GM19467 (cell line): ENCODE data around the gene TIMM23.
A peak's percentile ranks its signal among the peaks of the same experiment; 100 is the strongest.
"Not testable (repeated sequence)": the region's sequence is repeated elsewhere in the genome, so short reads cannot be mapped to it uniquely, and the experiment has no call there.

Experiments
- ATAC-seq: cut with Tn5 transposase; IDR thresholded peaks from one replicate; pipeline ENCODE4 v1.9.1; 2021; ENCODE audit warnings: mild to moderate bottlenecking, moderate library complexity; ENCODE audit not compliant: unreplicated experiment

TIMM23 gene, protein sequence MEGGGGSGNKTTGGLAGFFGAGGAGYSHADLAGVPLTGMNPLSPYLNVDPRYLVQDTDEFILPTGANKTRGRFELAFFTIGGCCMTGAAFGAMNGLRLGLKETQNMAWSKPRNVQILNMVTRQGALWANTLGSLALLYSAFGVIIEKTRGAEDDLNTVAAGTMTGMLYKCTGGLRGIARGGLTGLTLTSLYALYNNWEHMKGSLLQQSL

DNA sequence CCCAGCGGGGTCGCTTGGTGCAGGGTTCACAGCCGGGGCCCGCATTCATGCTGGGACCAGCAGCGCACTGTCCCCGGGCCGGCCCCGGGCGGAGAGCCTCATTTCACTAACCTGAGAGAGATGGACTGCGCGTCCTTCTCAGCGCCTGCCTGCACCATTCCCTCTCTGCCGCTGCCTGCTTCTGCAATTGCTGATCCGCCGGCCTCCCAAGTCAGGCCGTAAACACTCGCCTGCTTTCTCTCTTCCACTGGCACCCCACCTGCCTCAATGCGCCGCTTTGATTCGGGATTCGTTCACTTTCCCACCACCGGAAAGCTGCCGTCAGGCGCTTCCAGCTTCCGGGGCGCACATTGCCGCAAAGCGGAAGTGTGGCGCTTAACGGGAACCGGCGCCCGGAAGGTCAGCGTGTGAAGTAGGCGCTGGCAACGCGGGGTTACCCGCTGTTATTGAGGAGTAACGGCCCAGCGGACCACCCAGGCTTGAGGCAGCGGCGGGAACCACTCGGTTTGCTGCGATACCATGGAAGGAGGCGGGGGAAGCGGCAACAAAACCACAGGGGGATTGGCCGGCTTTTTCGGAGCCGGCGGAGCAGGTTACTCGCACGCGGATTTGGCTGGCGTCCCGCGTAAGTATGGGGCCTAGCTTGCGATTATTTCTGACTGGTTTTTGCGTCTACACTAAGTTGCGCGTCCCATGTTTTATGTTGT, at the start of gene TIMM23:
Gene TIMM23 (plus strand): TSS at position 384 of the 707 bp plus-strand sequence. CDS start 136 bp downstream, at position 520.
- ATAC-seq: peak; percentile 68

DNA sequence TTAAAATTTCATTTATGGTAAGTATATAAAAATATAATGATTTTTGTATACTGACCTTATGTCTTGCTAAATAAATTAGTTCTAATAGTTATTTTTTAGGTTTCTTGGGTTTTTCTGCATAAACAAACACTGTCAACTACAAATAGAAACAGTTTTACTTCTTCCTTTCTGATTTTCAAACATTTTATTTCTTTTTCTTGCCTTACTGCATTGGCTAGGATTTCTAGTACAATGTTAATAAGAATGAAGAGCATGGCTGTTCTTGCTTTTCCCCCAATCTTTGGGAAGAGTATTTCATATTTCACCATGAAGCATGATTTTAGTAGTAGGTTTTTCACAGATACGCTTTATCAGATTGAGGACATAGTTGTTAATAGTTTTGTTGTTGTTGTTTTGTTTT, 45.5 kb upstream of the TIMM23 start:
- ATAC-seq: not testable (repeated sequence)

DNA sequence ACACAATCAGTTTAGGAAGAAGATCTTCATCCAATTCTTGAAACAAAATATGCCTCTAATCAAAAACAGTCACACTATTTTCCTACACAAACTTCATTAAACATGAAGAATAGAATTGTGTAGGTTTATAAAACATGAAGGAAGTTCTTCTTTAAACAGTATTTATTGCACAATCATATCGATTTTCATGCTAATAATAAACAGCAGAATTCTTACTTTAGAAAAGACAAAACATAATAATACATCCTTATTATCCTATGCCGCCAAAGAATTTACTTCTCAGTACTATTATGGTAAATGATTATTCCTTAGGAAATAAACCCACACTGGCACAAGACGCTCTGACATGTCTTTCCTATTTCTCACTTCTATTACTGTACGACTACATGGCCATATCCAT, 41.0 kb upstream of the TIMM23 start:
- ATAC-seq: not testable (repeated sequence)

DNA sequence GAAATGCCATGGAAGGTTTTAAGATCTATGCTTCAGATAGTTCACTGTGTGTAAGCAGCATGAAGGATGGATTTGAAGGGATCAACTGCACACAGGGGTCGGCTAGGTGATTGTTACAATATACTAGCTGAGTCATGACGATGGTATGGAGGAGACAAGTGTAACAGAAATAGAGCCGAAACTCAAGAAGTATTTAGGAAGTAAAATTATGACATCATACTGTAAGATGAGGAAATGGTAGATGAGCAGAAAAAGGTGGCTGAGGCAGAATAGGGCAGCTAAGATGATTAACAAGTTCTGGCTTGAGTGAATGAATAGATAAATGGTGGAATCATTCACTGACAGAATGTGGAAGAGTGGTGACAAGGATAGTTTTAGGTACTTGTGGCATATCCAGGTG, 37.5 kb upstream of the TIMM23 start:
- ATAC-seq: not testable (repeated sequence)

DNA sequence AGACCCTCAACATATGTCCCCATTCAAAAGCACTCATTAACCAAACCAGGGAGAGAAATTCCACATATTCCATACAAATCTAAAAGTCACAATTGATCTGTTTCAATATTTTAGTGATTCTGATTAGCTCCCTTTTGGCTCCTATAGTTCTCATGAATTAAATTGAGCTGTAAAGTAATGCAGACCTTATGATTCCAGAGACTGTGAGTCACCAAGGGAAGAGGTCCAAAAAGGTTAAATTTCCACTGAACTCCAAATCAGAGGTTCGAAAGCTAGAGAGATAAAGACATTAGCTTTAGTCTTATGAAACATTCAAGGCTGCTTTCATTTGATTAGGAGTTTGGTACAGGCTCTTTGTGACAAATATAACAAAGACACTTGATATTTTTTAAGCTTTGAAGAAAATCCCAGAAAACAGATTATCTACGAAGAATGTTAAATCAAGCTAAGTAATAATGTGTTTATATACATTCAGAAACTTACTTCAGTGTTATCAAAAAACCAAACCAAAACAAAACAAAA, 33.1 kb upstream of the TIMM23 start:
- not testable (repeated sequence) for ATAC-seq

DNA sequence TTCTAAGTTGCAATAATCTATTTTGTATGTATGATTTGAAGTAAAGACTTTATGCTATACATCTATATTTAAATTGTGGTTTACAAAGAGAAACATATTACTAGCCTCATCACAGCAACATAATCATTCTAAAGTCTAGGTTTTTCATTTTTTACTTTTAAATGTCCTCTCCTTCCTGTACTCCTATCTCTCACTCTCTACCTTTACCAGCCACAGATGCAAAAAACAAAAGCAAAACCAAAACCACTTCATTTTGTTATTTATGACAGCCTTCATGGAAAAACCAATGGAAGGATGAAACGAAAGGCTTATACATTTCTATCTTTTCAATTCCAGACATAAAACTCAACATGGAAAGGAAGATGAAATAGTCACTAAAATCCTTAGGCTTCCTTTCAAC, 31.1 kb upstream of the TIMM23 start:
- not testable (repeated sequence) for ATAC-seq

DNA sequence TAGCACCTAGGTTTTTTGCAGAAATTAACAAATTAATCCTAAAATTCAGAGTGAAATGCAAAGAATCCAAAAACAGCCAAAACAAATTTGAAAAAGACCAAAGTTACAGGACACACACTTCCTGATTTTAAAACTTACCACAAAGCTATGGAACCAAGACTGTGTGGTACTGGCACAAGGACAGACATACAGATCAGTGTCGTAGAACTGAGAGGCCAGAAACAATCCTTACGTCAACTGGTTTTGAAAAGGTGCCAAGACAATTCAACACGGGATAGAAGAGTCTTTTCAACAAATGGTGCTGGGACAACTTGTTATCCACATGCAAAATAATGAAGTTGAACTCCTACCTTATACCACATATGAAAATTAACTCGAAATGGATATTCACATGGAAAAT, 26.8 kb upstream of the TIMM23 start:
- not testable (repeated sequence) for ATAC-seq

DNA sequence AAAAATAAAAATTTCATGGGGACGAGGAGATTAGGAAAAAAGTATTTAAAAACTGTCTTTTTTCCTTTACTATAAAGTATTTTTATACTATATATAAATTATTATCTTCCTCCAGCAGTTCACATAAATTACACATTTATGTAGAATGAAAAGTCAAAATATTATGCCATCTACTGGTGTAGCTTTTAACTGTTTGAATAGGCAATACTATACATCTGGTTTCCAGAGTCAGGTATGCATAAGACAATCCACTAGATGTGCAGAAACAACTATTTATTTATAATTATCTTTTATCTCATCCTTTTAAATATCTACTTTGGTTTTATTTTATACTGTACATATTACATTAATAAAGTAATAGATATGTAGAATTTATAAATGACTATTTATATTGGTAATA, 24.9 kb upstream of the TIMM23 start:
- not testable (repeated sequence) for ATAC-seq

DNA sequence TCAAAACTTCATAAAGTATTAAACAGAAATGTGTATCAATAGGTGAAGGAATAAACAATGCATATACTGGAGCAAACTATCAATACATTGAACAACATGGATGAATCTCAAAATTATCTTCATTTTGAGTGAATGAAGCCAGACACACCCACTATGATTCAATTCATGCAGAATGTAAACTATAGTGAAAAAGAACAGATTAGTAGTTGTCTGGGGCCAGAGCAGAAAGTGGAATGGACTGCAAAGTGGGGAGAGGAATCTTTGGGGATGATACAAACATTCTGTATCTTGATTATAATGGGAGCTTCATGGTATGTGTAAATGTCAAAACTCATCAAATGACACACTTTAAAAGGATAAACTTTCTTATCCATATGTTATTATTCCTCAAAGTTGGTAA, 23.5 kb upstream of the TIMM23 start:
- ATAC-seq: not testable (repeated sequence)

DNA sequence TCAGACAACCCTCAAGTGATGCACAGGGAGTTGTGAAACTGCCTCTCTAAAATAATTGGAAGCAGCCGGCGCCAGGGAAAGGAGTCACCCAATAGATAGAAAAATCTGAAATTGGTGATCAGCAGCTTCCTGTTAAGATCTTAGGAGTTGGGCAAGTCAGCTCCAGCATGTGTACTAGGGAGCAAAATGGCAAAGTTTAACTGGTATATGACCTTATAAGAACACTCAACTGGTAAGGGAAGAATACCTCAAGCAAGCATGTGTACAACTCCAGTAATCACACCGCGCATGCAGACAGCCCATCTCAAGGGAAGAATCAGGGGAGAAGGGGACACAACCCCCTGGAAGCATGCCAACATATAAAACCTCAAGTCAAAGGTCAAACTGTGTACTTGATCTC, 17.9 kb upstream of the TIMM23 start:
- ATAC-seq: not testable (repeated sequence)

DNA sequence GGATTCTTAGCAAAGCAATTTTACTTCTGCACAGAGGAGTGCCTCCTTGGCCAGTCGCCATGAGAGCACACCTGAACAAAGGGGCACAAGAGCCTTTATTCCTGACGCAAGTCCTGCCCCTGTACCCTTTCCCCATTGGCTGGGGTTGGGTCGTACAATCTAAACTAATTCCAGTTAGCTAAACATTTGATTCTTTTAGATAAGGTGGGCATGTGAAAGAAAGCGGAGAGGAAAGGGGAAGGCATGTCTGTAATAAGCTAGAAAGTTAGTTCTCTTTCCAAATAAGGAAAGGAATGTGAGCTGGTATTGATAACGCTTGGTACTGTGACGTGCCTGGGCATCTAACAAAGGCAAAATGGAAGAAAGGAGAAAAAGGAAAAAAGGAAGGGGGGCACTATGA, 15.7 kb upstream of the TIMM23 start:
- not testable (repeated sequence) for ATAC-seq

DNA sequence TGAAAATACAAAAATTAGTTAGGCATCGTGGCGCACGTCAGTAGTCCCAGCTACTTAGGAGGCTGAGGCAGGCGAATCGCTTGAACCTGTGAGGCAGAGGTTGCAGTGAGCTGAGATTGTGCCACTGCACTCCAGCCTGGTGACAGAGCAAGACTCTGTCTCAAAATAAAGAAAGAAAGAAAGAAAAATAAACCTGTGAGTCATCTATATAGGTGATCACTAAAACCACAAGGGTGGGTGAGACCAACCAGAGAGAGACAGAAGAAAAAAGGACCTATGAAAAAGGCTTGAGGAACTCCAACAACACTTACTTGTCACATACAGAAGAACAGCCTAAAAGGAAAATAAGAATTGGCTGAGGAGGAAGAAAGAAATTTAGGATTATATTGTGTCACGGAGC, 14.4 kb upstream of the TIMM23 start:
- ATAC-seq: not testable (repeated sequence)

DNA sequence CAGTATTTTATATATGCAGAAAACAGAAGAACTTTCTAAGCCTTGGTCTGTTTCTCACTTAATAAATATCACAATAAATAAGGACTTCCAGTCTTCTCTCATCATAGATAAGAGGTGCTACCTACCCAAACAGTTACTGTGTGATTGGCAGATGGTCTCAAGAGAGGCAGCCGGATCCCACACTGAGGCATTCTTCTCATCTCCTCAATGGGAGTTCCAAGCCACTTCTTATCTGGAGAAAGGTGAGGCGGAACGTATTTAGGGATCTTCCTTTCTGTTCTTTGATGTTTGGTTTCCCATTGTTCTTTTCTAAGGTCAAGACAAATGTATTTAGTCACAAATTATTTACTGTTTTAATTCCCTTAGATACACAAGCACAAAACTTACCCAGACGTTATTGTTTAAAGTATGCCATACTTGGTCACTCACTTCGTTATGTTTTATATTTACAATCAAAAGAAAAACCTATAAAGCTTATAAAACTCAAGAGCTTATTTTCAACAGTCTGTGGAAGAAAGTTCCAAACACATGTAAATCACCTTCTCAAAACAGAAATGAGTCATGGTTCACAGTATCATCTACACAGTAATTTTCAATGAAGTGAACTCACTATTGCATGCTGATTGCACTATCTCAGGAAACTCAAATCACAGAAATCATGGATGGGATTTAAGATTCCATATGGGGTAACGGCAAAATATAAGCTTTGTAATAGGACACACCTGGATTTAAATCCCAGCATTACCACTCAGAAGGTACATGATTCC, 9.4 kb upstream of the TIMM23 start:
- ATAC-seq: not testable (repeated sequence)

DNA sequence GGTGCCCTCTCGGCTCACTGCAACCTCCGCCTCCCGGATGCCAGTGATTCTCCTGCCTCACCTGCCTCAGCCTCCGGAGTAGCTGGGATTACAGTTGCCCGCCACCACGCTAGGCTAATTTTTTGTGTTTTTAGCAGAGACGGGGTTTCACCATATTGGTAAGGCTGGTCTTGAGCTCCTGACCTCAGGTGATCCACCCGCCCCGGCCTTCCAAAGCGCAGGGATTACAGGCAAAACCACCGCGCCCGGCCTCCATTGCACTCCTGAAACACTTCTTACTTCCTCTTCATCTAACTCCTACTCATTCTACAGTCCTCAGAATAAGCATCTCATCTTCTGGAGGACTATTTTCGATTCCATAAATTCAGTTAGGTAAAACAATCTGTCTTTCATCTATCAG, 1.3 kb upstream of the TIMM23 start:
- not testable (repeated sequence) for ATAC-seq

DNA sequence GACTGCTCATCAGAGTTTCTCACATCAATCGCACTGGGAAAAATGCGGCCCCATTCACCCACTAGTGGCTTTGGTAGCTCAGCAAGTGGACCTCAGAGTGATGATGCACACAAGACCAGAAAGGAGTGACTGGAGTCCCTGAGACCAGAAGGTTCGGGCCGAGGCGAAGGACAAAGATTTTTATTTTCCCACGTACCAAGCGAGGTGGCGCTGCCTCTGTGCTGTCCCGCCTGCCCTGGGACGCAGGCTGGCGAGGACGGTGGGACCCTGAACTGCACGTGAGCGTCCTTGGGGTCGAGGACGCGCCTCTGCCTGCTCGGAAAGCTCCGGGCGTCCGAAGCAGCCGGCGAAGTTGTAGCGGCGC, 565 bp upstream of the TIMM23 start:
- ATAC-seq: peak; percentile 30

DNA sequence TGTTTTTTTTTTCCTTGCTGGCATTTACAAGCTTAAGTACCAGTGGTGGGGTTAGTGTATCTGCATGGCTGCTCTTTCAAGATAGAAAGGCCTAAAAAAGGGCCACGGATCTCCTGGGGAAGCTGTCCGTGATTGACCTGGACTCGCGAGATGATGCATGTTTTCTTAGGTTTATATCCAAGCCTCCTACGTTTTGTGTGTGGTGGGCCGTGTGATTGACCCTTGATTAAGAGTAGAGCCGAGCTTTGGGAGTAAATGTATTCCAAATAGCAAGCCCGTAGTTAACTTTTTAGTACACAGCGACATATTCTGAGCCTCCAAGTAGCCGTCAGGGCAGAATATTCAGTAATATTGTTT, 502 bp downstream of the TIMM23 start:
- peak; percentile 10 for ATAC-seq

DNA sequence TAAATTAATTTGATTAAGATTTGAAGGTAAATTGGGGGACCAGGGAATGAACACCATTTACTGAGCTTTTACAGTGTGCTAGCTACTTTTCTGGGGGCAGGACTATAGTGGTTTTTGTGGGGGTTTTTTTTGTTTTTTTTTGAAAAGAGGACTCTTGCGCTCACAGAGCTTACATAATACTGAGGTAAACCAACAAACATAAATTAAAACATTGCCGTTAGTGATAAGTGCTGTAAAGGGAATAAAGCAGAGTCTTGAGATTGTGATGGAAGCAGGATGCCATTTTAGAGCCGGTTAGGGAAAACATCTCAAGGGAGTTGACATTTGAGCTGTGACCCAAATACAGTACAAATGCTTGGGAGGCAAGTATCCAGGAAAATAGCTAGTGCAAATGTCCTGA, 1.8 kb downstream of the TIMM23 start:
- not testable (repeated sequence) for ATAC-seq

DNA sequence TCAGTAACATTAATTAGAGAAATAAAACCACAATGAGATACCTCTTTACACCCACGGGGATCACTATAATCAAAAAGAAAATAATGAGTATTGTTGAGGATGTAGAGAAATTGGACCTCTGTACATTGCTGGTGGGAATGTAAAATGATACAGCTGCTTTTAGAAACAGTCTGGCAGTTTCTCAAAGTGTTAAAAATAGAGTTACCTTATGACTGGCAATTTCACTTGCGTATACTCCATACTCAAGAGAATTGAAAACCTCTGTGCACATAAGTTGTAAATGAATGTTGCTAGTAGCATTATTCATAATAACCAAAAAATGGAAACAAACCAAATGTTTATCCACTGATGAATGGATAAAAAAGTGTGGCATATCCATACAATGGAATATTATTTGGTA, 6.3 kb downstream of the TIMM23 start:
- ATAC-seq: not testable (repeated sequence)

DNA sequence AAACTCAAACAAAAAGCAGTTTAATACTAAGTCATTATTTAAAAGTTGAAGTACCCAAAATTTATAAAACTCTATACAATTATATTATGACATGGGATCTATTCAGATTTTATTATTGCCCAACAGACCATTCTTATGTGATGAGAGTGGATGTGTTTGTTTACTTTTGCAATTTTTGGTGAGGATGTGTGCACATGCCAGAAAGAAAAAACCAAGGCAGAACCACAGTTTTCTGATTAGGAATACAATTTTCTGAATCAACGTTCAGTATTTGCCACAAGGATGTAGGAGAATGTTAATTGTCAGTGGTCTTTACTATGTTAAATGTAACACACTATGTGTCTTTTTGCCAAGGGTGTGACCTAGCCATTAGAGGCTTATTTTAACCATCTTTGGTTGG, 9.1 kb downstream of the TIMM23 start:
- not testable (repeated sequence) for ATAC-seq

DNA sequence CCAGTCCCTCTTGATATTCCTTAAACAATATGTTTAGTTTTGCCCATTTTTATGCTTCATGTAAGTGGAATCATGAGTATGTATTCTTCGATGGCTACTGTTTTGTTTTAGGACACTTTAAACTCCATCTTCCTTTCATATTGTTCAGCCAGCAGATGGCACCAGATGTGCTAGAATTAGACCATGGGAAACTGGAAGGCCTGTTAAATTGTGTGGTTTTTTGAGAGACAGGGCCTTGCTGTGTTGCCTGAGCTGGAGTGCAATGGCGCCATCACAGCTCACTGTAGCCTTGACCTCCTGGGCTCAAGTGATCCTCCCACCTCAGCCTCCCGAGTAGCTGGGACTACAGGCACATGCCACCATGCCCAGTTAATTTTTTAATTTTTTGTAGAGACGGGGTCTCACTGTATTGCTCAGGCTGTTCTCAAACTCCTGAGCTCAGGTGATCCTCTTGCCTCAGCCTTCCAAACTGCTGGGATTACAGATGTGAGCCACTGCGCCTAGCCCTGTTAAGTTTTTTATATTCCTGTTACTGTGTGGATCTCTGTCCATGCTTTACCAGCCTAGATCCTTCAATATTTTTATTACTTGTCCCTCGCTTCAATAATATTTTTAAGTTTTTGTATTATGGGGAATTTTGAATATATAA, 11.4 kb downstream of the TIMM23 start:
- not testable (repeated sequence) for ATAC-seq

DNA sequence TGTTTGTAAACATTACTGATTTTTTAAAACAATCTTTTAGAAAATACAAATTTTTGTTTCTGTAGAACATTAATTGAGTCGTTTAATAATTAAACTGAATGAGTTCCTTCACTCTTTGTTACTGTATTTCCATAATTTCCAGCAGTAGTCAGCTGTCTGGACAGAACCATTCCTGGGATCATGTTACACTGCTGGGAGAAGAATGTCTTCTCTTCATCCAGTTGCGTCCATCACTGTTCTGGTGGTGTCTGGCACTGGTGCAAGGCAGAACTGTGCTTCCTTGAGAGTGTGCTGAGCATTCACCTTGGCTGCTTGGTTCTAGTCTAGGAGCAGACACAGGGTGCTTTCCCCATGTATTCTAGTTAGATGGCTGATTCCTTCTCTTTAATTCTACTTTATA, 12.2 kb downstream of the TIMM23 start:
- ATAC-seq: not testable (repeated sequence)
